Sciatic nerve (tissue), 2 donors: ENCODE results near the gene MAML3. TPM values are rescaled to one million over a fixed set of nuclear protein-coding genes. Genes with fewer than 3 reads are reported as not detected.
A peak's percentile ranks its signal among the peaks of the same experiment; 100 is the strongest.

ENCODE experiments used
- ATAC-seq: fragments of 200-7000 bp; cut with Tn5 transposase; one replicate; pipeline ENCODE4 v1.9.1; 2020; ENCODE audit warnings: mild to moderate bottlenecking, moderate library complexity
- DNase-seq: peaks from one replicate; pipeline ENCODE4 v3.0.0-alpha.2; 2020; ENCODE audit warnings: low spot score
- intact Hi-C: fragments of 100-400 bp; cut with DNase I; formaldehyde crosslinking; loops from one replicate; pipeline ENCODE4 v1.14.2; 2022
- total RNA-seq: library from RNA; stranded (reverse); fragmentation: NEBNext Ultra II Directional; extraction: Animal tissue kit (Norgen Biotek cat#: 25700); gene quantifications from one replicate; pipeline ENCODE4 v1.2.1, GENCODE V29; 2021
- donor health status: DM: no; HTN: no; CAD: no.
- donor health status: DM: no; HTN: no; CAD: no.

The MAML3 gene
- total RNA-seq, 1 donor from 2014 or later = 11.0 TPM

- intact Hi-C loops = no loop called here
- no peak for ATAC-seq
- DNase-seq = no peak
Observed at GRCh38 chr4:139749835-139750498, 404.0 kb downstream of the MAML3 start.

GRCh38 chr4:139749338-139749737 is 404.6 kb downstream of the MAML3 start:
- ATAC-seq (peak; percentile 55), DNase-seq (no peak)
- intact Hi-C loops = no loop called here

GRCh38 chr4:139746431-139747171 is 407.4 kb downstream of the MAML3 start:
- ATAC-seq (no peak), DNase-seq (no peak)
- intact Hi-C loops = no loop called here

- no peak for ATAC-seq
- DNase-seq = no peak
- intact Hi-C loops = no loop called here
Observed at GRCh38 chr4:139745111-139745639, 408.8 kb downstream of the MAML3 start.

GRCh38 chr4:139744232-139744631 is 409.8 kb downstream of the MAML3 start:
- ATAC-seq = no peak
- DNase-seq = no peak
- intact Hi-C loops = no loop called here

- intact Hi-C loops = no loop called here
- ATAC-seq (no peak), DNase-seq (no peak)
Observed at GRCh38 chr4:139743027-139743426, 411.0 kb downstream of the MAML3 start.

- peak; percentile 91 for ATAC-seq
- intact Hi-C loops = no loop called here
Observed at GRCh38 chr4:139740531-139741041, 413.4 kb downstream of the MAML3 start.

GRCh38 chr4:139740121-139740520 is 413.9 kb downstream of the MAML3 start:
- intact Hi-C loops = no loop called here
- DNase-seq = no peak
- ATAC-seq = peak; percentile 26

More at GRCh38 chr4:139740531-139741041, 413.4 kb downstream of the MAML3 start:
- DNase-seq = peak; percentile 73

- intact Hi-C loops = loop anchor here (10.0 kb wide), 2 partner anchors 266 to 416 kb away; partner anchors contain the start of gene MAML3
- ATAC-seq = no peak
- DNase-seq = no peak
Observed at GRCh38 chr4:139738846-139739613, 415.0 kb downstream of the MAML3 start.

- no peak for ATAC-seq
- intact Hi-C loops = loop anchor here (10.0 kb wide), 2 partner anchors 268 to 418 kb away; partner anchors contain the start of gene MAML3
- no peak for DNase-seq
Observed at GRCh38 chr4:139736661-139737060, 417.3 kb downstream of the MAML3 start.

- no peak for ATAC-seq
- intact Hi-C loops = loop anchor here (10.0 kb wide), 2 partner anchors 269 to 419 kb away; partner anchors contain the start of gene MAML3
- no peak for DNase-seq
Observed at GRCh38 chr4:139736274-139736660, 417.7 kb downstream of the MAML3 start.

GRCh38 chr4:139735381-139736273 is 418.4 kb downstream of the MAML3 start:
- peak; percentile 33 for ATAC-seq
- intact Hi-C loops = loop anchor here (10.0 kb wide), 2 partner anchors 269 to 419 kb away; partner anchors contain the start of gene MAML3
- peak; percentile 71 for DNase-seq

- intact Hi-C loops = loop anchor here (5.0 to 10.0 kb wide), 3 partner anchors 270 to 517 kb away; partner anchors contain the start of gene MAML3
- peak; percentile 95 for ATAC-seq
- DNase-seq = peak; percentile 93
Observed at GRCh38 chr4:139734875-139735380, 419.1 kb downstream of the MAML3 start.

GRCh38 chr4:139734201-139734874 is 419.6 kb downstream of the MAML3 start:
- DNase-seq (no peak), ATAC-seq (peak; percentile 77)
- intact Hi-C loops = loop anchor here (5.0 to 10.0 kb wide), 3 partner anchors 270 to 518 kb away; partner anchors contain the start of gene MAML3

GRCh38 chr4:139732991-139733570 is 420.9 kb downstream of the MAML3 start:
- ATAC-seq = no peak
- no peak for DNase-seq
- intact Hi-C loops = loop anchor here (5.0 to 10.0 kb wide), 3 partner anchors 272 to 519 kb away; partner anchors contain the start of gene MAML3

GRCh38 chr4:139728840-139729239 is 425.1 kb downstream of the MAML3 start:
- ATAC-seq (no peak), DNase-seq (no peak)
- intact Hi-C loops = no loop called here

GRCh38 chr4:139728146-139728545 is 425.8 kb downstream of the MAML3 start:
- ATAC-seq (no peak), DNase-seq (no peak)
- intact Hi-C loops = no loop called here
